Right kidney (tissue), 1 donor: ENCODE data around the gene GON4L.
"Not testable (repeated sequence)": the region's sequence is repeated elsewhere in the genome, so short reads cannot be mapped to it uniquely, and the experiment has no call there.

Source experiments
- DNase-seq: peaks from one replicate; pipeline ENCODE4 v3.0.0-alpha.2; 2016

Gene GON4L

GRCh38 chr1:155831279-155831976 is 25.6 kb downstream of the GON4L start:
- no peak for DNase-seq

- no peak for DNase-seq
Measured at GRCh38 chr1:155827450-155827849, 29.6 kb downstream of the GON4L start.

- DNase-seq, result no peak
Measured at GRCh38 chr1:155816351-155816750, 40.7 kb downstream of the GON4L start.

- DNase-seq, result no peak
Measured at GRCh38 chr1:155813672-155814071, 43.3 kb downstream of the GON4L start.

GRCh38 chr1:155812878-155813277 is 44.1 kb downstream of the GON4L start:
- no peak for DNase-seq

- DNase-seq, result no peak
Measured at GRCh38 chr1:155809088-155809487, 47.9 kb downstream of the GON4L start.

GRCh38 chr1:155801149-155801548 is 55.9 kb downstream of the GON4L start:
- DNase-seq, result no peak

- DNase-seq, result not testable (repeated sequence)
Measured at GRCh38 chr1:155795618-155796017, 61.4 kb downstream of the GON4L start.

- DNase-seq, result no peak
Measured at GRCh38 chr1:155794605-155795245, 62.3 kb downstream of the GON4L start.

- no peak for DNase-seq
Measured at GRCh38 chr1:155793213-155793612, 63.8 kb downstream of the GON4L start.

GRCh38 chr1:155777582-155777981 is 79.4 kb downstream of the GON4L start:
- DNase-seq, result no peak

- no peak for DNase-seq
Measured at GRCh38 chr1:155776414-155776813, 80.6 kb downstream of the GON4L start.

- no peak for DNase-seq
Measured at GRCh38 chr1:155773221-155773620, 83.8 kb downstream of the GON4L start.

GRCh38 chr1:155769257-155769656 is 87.8 kb downstream of the GON4L start:
- DNase-seq, result no peak

- DNase-seq, result not testable (repeated sequence)
Measured at GRCh38 chr1:155767399-155767989, 89.5 kb downstream of the GON4L start.

GRCh38 chr1:155763989-155764388 is 93.0 kb downstream of the GON4L start:
- not testable (repeated sequence) for DNase-seq

GRCh38 chr1:155763090-155763815 is 93.8 kb downstream of the GON4L start:
- DNase-seq, result not testable (repeated sequence)

GRCh38 chr1:155761736-155762405 is 95.1 kb downstream of the GON4L start:
- no peak for DNase-seq

GRCh38 chr1:155760751-155761475 is 96.1 kb downstream of the GON4L start:
- DNase-seq, result no peak

- no peak for DNase-seq
Measured at GRCh38 chr1:155759966-155760630, 96.9 kb downstream of the GON4L start.

- DNase-seq, result not testable (repeated sequence)
Measured at GRCh38 chr1:155759017-155759416, 98.0 kb downstream of the GON4L start.
